Mesenchymal stem cell (in vitro differentiated cells and primary cell): ENCODE results near the gene WDR72.
"Not testable (repeated sequence)": the region's sequence is repeated elsewhere in the genome, so short reads cannot be mapped to it uniquely, and the experiment has no call there.

Source experiments
- DNase-seq: peaks from one replicate; pipeline ENCODE4 v3.0.0-alpha.2; 2013
- H2AFZ ChIP-seq: one replicate; pipeline ENCODE4 v1.6.1; 2013; ENCODE audit warnings: low read depth, mild to moderate bottlenecking, control low read depth, inconsistent platforms, low read length, moderate library complexity
- H2AK5ac ChIP-seq: 2 replicates; pipeline ENCODE4 v1.6.1; 2013; ENCODE audit warnings: low read length, moderate library complexity, mild to moderate bottlenecking, inconsistent platforms; ENCODE audit not compliant: severe bottlenecking
- H2BK120ac ChIP-seq: one replicate; pipeline ENCODE4 v1.6.1; 2013; ENCODE audit warnings: low read depth, mild to moderate bottlenecking, inconsistent platforms, low read length, moderate library complexity
- H2BK12ac ChIP-seq, 2 experiments: one replicate each; pipeline ENCODE4 v1.6.1; 2013; ENCODE audit warnings: inconsistent platforms in 2 of 2, low read length in 2 of 2, mild to moderate bottlenecking in 2 of 2, moderate library complexity in 2 of 2, control low read depth in 1 of 2
- H2BK15ac ChIP-seq: one replicate; pipeline ENCODE4 v1.6.1; 2013; ENCODE audit warnings: mild to moderate bottlenecking, low read depth, inconsistent platforms; ENCODE audit not compliant: poor library complexity, severe bottlenecking
- H2BK5ac ChIP-seq: 2 replicates; pipeline ENCODE4 v1.6.1; 2013; ENCODE audit warnings: low read depth, mild to moderate bottlenecking, low read length, control low read depth, inconsistent platforms; ENCODE audit not compliant: poor library complexity, severe bottlenecking
- H3K14ac ChIP-seq, 2 experiments: one replicate each; pipeline ENCODE4 v1.6.1; 2013; ENCODE audit warnings: inconsistent platforms in 2 of 2, low read length in 2 of 2, control low read depth in 1 of 2, mild to moderate bottlenecking in 1 of 2, moderate library complexity in 1 of 2
- H3K18ac ChIP-seq, 2 experiments: one replicate each; pipeline ENCODE4 v1.6.1; 2013; ENCODE audit warnings: inconsistent platforms in 2 of 2, low read length in 2 of 2, control low read depth in 1 of 2, low read depth in 1 of 2, mild to moderate bottlenecking in 1 of 2
- H3K23ac ChIP-seq, 2 experiments: one replicate each; pipeline ENCODE4 v1.6.1; 2013; ENCODE audit warnings: inconsistent platforms in 2 of 2, low read length in 2 of 2, mild to moderate bottlenecking in 2 of 2, moderate library complexity in 2 of 2, control low read depth in 1 of 2
- H3K27ac ChIP-seq: 2 replicates; pipeline ENCODE4 v1.5.1; 2013; ENCODE audit warnings: mild to moderate bottlenecking, moderate library complexity, low read length, control low read depth, inconsistent platforms; ENCODE audit not compliant: poor library complexity, severe bottlenecking
- H3K27me3 ChIP-seq, 2 experiments: 2 replicates each; pipeline versions ENCODE4 v1.6.1 to v1.7.0; 2013; ENCODE audit warnings: low read length in 2 of 2, mild to moderate bottlenecking in 2 of 2, moderate library complexity in 2 of 2, control low read depth in 1 of 2, inconsistent platforms in 1 of 2; ENCODE audit not compliant: control insufficient read depth in 1 of 2, insufficient read depth in 1 of 2
- H3K36me3 ChIP-seq, 2 experiments: 2 replicates each; pipeline versions ENCODE4 v1.6.1 to v1.7.0; 2013; ENCODE audit warnings: low read length in 2 of 2, control low read depth in 1 of 2, inconsistent platforms in 1 of 2, low read depth in 1 of 2, mild to moderate bottlenecking in 1 of 2; ENCODE audit not compliant: insufficient read depth in 2 of 2, control insufficient read depth in 1 of 2
- H3K4ac ChIP-seq, 2 experiments: one replicate each; pipeline ENCODE4 v1.6.1; 2013; ENCODE audit warnings: inconsistent platforms in 2 of 2, low read length in 2 of 2, mild to moderate bottlenecking in 2 of 2, moderate library complexity in 2 of 2, control low read depth in 1 of 2, low read depth in 1 of 2
- H3K4me1 ChIP-seq: 2 replicates; pipeline ENCODE4 v1.6.1; 2013; ENCODE audit warnings: low read depth, low read length, control low read depth; ENCODE audit not compliant: control insufficient read depth, insufficient read depth
- H3K4me2 ChIP-seq: 2 replicates; pipeline ENCODE4 v1.6.1; 2013; ENCODE audit warnings: low read length, mild to moderate bottlenecking, inconsistent platforms; ENCODE audit not compliant: poor library complexity, severe bottlenecking
- H3K4me3 ChIP-seq, 2 experiments: 2 replicates each; pipeline versions ENCODE4 v1.5.1 to v1.7.0; 2013; ENCODE audit warnings: low read length in 2 of 2, mild to moderate bottlenecking in 2 of 2, control low read depth in 1 of 2, low read depth in 1 of 2; ENCODE audit not compliant: insufficient read depth in 1 of 2
- H3K79me1 ChIP-seq: replicated peaks from 2 replicates; pipeline ENCODE4 v1.6.1; 2013; ENCODE audit warnings: mild to moderate bottlenecking, control low read depth, low read length, inconsistent platforms; ENCODE audit not compliant: poor library complexity, severe bottlenecking
- H3K9ac ChIP-seq: 2 replicates; pipeline ENCODE4 v1.7.0; 2013; ENCODE audit warnings: mild to moderate bottlenecking, low read length, moderate library complexity
- H3K9me3 ChIP-seq: 2 replicates; pipeline ENCODE4 v1.7.0; 2013; ENCODE audit warnings: mild to moderate bottlenecking, low read length; ENCODE audit not compliant: control insufficient read depth
- H4K8ac ChIP-seq: one replicate; pipeline ENCODE4 v1.6.1; 2013; ENCODE audit warnings: inconsistent platforms, mild to moderate bottlenecking, low read length, moderate library complexity
- H4K91ac ChIP-seq: one replicate; pipeline ENCODE4 v1.6.1; 2013; ENCODE audit warnings: mild to moderate bottlenecking, low read length, inconsistent platforms
- WGBS: methylation state at CpG from one replicate; pipeline ENCODE4 v1.1.7; 2013; ENCODE audit warnings: mixed read lengths; 5-methylcytosine and 5-hydroxymethylcytosine counted together

The WDR72 gene

GRCh38 chr15:53791581-53791980, 32.1 kb upstream of the WDR72 start:
- H3K14ac ChIP-seq: no peak overlapping the region
- H3K4ac ChIP-seq: no peak overlapping the region
- H2BK15ac ChIP-seq: no peak overlapping the region
- H3K18ac ChIP-seq: no peak overlapping the region
- H2AK5ac ChIP-seq: no peak overlapping the region
- DNase-seq: no peak
- H4K91ac ChIP-seq: no peak overlapping the region
- no peak overlapping the region for H3K4me3 ChIP-seq
- H2BK120ac ChIP-seq: no peak overlapping the region
- H3K9me3 ChIP-seq: no peaks in the 10 kb centered on the region
- no peaks in the 10 kb centered on the region for H3K36me3 ChIP-seq
- H3K23ac ChIP-seq: no peak overlapping the region
- H3K4me2 ChIP-seq: no peak overlapping the region
- no peak overlapping the region for H4K8ac ChIP-seq
- H3K27me3 ChIP-seq: no peaks in the 10 kb centered on the region
- no peak overlapping the region for H2BK5ac ChIP-seq
- H3K4me1 ChIP-seq: peaks cover 1% of the 10 kb centered on the region
- no peak overlapping the region for H2BK12ac ChIP-seq
- WGBS: 89% methylated on average over 4 of the region's 9 CpGs
- H2AFZ ChIP-seq: no peak overlapping the region
- no peak overlapping the region for H3K27ac ChIP-seq
- no peak overlapping the region for H3K9ac ChIP-seq
- no peaks in the 10 kb centered on the region for H3K79me1 ChIP-seq

- Histone ChIP-seq H2AK5ac (no peak overlapping the region), H3K27me3 (no peaks in the 10 kb centered on the region), H2BK12ac (no peak overlapping the region), H4K8ac (no peak overlapping the region), H3K9ac (no peak overlapping the region), H3K4me1 (peaks cover 1% of the 10 kb centered on the region), H3K9me3 (no peaks in the 10 kb centered on the region), H3K27ac (no peak overlapping the region), H3K36me3 (no peaks in the 10 kb centered on the region), H2BK120ac (no peak overlapping the region), H2BK15ac (no peak overlapping the region), H3K18ac (no peak overlapping the region), H3K4me3 (no peak overlapping the region), H3K14ac (no peak overlapping the region), H3K4me2 (no peak overlapping the region), H4K91ac (no peak overlapping the region), H2AFZ (no peak overlapping the region), H3K23ac (no peak overlapping the region), H3K79me1 (no peaks in the 10 kb centered on the region), H3K4ac (no peak overlapping the region), H2BK5ac (no peak overlapping the region)
- no CpG with 5 or more reads among the region's 2 CpGs for WGBS
- DNase-seq: no peak
Measured at GRCh38 chr15:53789654-53790375, 30.4 kb upstream of the WDR72 start.

DNA sequence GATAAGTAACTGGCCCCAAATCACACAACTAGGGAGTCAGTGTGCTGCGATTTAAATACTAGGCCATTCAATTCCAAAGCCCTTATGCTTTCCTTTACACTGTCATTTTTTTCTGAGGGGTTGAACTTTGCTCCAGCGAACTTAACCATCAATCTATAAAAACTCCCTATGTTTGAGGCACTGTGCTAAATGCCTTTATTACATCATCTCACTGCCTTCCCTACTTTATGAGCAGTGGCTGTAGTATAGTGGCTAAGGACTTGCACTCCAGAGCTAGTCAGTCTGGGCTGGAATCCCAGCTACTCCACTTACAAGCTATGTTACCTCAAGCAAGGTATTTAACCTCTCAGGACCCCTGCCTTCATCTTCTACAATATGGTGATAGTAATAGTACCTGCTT, 26.9 kb upstream of the WDR72 start:
- WGBS: 72% methylated on average over 2 of the region's 2 CpGs
- Histone ChIP-seq H3K4ac (no peak overlapping the region), H3K9ac (no peak overlapping the region), H3K4me2 (no peak overlapping the region), H2BK12ac (no peak overlapping the region), H3K18ac (no peak overlapping the region), H4K8ac (no peak overlapping the region), H3K23ac (no peak overlapping the region), H2AK5ac (no peak overlapping the region), H4K91ac (no peak overlapping the region), H3K4me3 (no peak overlapping the region), H3K27me3 (no peaks in the 10 kb centered on the region), H2AFZ (no peak overlapping the region), H3K9me3 (no peaks in the 10 kb centered on the region), H3K14ac (no peak overlapping the region), H3K79me1 (no peaks in the 10 kb centered on the region), H2BK120ac (no peak overlapping the region), H3K27ac (no peak overlapping the region), H2BK5ac (no peak overlapping the region), H2BK15ac (no peak overlapping the region), H3K4me1 (no peaks in the 10 kb centered on the region), H3K36me3 (no peaks in the 10 kb centered on the region)
- DNase-seq: no peak

DNA sequence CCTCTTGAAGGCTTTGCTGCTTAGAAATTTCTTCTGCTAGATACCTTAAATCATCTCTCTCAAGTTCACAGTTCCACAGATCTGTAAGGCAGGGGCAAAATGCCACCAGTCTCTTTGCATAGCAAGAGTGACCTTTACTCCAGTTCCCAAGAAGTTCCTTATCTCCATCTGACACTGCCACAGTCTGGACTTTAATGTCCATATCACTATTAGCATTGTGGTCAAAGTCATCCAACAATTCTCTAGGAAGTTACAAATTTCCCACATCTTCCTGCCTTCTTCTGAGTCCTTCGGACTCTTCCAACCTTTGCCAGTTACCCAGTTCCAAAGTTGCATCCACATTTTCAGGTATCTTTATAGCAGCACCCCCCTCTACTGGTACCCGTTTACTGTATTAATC, 25.8 kb upstream of the WDR72 start:
- not testable (repeated sequence) for H3K4ac ChIP-seq, H3K4me3 ChIP-seq, H3K27ac ChIP-seq, H3K23ac ChIP-seq, H3K14ac ChIP-seq, H3K18ac ChIP-seq, H3K36me3 ChIP-seq, DNase-seq, H2BK12ac ChIP-seq, H3K4me2 ChIP-seq, H4K8ac ChIP-seq, H2AFZ ChIP-seq, H3K4me1 ChIP-seq, H2BK5ac ChIP-seq, H3K79me1 ChIP-seq, H2BK120ac ChIP-seq, H2BK15ac ChIP-seq, H4K91ac ChIP-seq, H2AK5ac ChIP-seq, H3K9ac ChIP-seq, H3K27me3 ChIP-seq, H3K9me3 ChIP-seq
- 65% methylated on average over 1 of the region's 2 CpGs for WGBS
